Ishikawa (cell line): ENCODE results near the gene SPRED2.

Source experiments
- CEBPB ChIP-seq: IDR thresholded peaks from 2 replicates; pipeline ENCODE4 v1.6.1; 2012
- CREB1 ChIP-seq: IDR thresholded peaks from 2 replicates; pipeline ENCODE4 v1.6.1; 2012; ENCODE audit warnings: low read depth
- EGR1 ChIP-seq: IDR thresholded peaks from 2 replicates; pipeline ENCODE4 v1.6.1; 2012
- EP300 ChIP-seq: IDR thresholded peaks from 2 replicates; pipeline ENCODE4 v1.6.1; 2012; ENCODE audit warnings: borderline replicate concordance
- NFIC ChIP-seq: IDR thresholded peaks from 2 replicates; pipeline ENCODE4 v1.6.1; 2012
- RAD21 ChIP-seq: IDR thresholded peaks from 2 replicates; pipeline ENCODE4 v1.6.1; 2012; ENCODE audit warnings: low read depth
- TAF1 ChIP-seq: IDR thresholded peaks from 2 replicates; pipeline ENCODE4 v1.6.1; 2012; ENCODE audit warnings: low read depth, mild to moderate bottlenecking
- TCF12 ChIP-seq: IDR thresholded peaks from 2 replicates; pipeline ENCODE4 v1.6.1; 2012; ENCODE audit warnings: low read depth
- TEAD4 ChIP-seq: IDR thresholded peaks from 2 replicates; pipeline ENCODE4 v1.6.1; 2012
- USF1 ChIP-seq: IDR thresholded peaks from 2 replicates; pipeline ENCODE4 v1.6.1; 2012
- YY1 ChIP-seq: IDR thresholded peaks from 2 replicates; pipeline ENCODE4 v1.6.1; 2012; ENCODE audit warnings: low read depth
- TF ChIP-seq, protein P1 (sequence below): IDR thresholded peaks from 2 replicates; pipeline ENCODE4 v1.6.1; 2012
- TF ChIP-seq, protein P2 (sequence below): IDR thresholded peaks from 2 replicates; pipeline ENCODE4 v1.6.1; 2012; ENCODE audit warnings: low read depth, mild to moderate bottlenecking

DNA sequence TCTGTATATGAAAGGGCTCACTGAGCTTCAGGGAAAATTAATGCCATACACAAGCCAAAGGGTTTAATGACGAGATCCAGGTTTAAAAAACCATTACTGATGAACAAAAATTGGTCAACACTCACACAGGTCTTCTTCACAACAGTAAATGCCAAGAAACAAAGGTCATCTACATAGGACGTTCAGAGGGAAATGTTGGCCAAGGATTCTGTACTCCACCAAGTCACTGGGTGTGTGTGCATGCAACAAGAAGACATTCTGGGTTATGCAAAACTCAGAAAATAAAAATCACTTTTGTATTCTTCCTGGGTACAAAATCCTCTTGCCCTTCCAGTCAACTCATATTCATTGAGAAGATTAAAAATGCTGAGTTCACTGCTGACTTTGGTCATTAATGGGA, 126.5 kb downstream of the SPRED2 start:
- TF ChIP-seq, protein P1, sequence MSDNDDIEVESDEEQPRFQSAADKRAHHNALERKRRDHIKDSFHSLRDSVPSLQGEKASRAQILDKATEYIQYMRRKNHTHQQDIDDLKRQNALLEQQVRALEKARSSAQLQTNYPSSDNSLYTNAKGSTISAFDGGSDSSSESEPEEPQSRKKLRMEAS: no peak
- TF ChIP-seq TEAD4: no peak
- TF ChIP-seq TAF1: no peak
- TF ChIP-seq EP300: no peak
- TF ChIP-seq EGR1: no peak
- TF ChIP-seq, protein P2, sequence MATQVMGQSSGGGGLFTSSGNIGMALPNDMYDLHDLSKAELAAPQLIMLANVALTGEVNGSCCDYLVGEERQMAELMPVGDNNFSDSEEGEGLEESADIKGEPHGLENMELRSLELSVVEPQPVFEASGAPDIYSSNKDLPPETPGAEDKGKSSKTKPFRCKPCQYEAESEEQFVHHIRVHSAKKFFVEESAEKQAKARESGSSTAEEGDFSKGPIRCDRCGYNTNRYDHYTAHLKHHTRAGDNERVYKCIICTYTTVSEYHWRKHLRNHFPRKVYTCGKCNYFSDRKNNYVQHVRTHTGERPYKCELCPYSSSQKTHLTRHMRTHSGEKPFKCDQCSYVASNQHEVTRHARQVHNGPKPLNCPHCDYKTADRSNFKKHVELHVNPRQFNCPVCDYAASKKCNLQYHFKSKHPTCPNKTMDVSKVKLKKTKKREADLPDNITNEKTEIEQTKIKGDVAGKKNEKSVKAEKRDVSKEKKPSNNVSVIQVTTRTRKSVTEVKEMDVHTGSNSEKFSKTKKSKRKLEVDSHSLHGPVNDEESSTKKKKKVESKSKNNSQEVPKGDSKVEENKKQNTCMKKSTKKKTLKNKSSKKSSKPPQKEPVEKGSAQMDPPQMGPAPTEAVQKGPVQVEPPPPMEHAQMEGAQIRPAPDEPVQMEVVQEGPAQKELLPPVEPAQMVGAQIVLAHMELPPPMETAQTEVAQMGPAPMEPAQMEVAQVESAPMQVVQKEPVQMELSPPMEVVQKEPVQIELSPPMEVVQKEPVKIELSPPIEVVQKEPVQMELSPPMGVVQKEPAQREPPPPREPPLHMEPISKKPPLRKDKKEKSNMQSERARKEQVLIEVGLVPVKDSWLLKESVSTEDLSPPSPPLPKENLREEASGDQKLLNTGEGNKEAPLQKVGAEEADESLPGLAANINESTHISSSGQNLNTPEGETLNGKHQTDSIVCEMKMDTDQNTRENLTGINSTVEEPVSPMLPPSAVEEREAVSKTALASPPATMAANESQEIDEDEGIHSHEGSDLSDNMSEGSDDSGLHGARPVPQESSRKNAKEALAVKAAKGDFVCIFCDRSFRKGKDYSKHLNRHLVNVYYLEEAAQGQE: no peak
- TF ChIP-seq YY1: no peak
- TF ChIP-seq USF1: no peak
- no peak for TF ChIP-seq TCF12
- no peak for TF ChIP-seq RAD21
- no peak for TF ChIP-seq CEBPB
- TF ChIP-seq NFIC: no peak
- TF ChIP-seq CREB1: no peak
